ENCODE data around the gene IDUA.
"Not testable (repeated sequence)": the region's sequence is repeated elsewhere in the genome, so short reads cannot be mapped to it uniquely, and the experiment has no call there.

The IDUA gene

DNA sequence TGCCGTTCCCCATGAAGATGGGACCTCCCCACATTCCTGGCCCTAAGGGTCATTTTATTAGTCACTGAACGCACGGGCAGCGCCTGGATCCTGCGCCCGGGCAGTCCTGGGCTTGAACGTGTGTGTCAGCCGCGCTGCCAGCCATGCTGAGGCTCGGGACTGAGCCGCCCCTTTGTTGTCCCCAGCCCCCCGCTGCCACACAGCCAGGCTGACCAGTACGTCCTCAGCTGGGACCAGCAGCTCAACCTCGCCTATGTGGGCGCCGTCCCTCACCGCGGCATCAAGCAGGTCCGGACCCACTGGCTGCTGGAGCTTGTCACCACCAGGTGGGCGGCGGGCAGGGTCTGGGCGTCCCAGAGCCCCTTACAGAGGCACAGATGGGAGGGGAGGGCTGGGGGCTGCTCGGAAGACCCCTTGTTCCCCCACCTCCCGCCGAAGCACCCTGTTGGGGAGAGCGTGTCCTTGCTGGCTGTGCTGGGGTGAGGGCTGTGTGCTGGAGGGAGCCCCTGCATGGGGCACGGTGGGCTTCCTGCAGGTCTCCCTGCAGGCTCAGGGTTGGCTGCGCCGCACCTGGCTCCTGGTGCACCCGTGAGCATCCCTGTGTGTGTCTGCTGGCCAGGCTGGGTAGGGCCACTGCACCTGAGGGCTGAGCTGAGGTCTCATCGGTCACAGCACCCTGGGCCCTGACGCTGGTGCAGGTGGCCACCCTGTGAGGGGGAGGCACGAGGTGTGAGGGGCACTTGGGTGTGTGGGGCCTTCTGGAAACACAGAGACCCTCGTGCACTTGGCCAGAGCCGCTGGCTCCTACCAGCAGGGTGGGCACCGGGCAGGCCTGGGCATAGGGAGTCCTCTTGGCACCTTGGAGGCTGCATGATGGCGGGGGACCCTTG lies 1.0 kb downstream of the IDUA start:
- no peak for DNase-seq

DNA sequence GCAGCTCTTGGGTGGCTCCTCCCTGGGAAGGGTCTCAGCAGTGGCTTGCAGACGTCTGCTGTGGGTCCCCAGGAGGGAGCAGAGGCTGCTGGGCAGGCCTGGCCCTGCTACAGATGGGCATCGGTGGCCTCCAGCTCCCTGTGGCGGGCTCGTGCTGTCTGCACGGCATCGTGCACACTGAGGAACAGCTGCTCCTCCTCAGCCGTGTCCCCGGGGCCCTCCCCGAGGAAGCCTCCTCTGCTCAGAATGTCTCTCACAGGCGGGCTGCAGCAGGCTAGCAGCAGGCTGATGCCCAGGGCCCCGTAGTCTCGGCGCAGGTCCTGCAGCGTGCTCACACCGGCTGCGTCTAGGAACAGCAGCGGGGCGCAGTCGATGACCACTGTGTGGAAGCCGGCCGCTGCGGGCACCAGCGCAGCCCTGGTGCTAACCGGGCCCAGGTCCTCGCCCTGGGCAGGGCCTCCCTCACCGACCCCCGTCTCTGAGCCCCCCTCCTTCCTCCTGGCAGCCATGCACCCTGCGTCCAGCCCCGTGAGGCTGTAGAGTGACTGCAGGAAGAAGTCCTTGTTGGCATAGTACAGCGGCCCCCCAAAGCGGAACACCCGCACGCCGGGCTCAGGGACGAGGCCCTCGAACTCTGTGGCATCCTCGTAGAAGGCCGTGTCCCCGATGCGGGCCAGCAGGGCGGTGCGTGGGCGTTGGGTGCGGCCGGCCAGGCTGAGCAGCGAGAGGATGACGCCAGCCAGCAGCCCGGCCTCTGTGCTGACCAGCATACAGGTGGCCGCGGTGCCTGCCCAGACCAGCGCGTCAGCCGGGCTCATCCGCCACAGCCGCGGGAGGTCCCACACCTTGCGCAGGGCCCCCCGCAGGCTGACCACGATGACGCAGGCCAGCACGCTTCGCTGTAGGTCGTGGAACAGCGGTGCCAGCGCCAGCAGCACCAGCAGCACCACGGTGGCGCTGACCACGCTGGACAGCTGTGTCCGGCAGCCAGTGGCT lies 2.2 kb downstream of the IDUA start:
- no peak for DNase-seq

DNA sequence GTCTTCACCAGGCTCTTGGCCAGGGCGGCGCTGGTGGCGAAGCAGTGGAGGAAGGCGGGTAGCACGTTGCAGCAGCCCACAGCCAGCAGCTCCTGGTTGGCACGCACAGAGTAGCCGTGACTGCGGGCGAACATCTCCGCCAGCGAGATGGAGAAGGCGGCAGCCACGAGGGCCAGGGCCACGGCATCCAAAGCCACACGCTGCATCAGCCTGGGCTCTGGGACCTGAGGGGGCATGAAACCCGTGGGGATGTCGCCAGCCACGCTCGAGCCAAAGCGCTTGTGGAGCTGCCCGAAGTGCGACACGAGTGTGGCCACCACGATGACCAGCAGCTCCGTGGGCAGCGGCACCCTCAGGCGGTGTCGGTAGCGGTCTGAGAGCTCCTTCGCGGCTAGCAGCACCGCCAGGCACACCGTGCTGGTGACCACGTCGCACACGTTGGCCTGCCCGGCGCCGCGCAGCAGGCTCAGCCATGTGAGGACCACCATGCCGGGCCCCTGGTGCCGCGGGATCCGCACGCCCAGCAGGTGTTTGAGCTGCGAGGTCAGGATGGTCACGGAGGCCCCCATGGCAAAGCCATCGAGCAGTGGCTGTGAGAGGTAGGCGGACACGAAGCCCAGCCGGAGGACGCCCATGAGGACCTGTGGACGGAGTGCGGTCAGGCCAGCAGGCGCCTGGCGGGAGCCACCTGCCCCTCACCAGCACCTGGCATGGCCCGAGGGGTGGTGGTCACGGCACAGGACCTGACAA lies 3.1 kb downstream of the IDUA start:
- DNase-seq = no peak

DNA sequence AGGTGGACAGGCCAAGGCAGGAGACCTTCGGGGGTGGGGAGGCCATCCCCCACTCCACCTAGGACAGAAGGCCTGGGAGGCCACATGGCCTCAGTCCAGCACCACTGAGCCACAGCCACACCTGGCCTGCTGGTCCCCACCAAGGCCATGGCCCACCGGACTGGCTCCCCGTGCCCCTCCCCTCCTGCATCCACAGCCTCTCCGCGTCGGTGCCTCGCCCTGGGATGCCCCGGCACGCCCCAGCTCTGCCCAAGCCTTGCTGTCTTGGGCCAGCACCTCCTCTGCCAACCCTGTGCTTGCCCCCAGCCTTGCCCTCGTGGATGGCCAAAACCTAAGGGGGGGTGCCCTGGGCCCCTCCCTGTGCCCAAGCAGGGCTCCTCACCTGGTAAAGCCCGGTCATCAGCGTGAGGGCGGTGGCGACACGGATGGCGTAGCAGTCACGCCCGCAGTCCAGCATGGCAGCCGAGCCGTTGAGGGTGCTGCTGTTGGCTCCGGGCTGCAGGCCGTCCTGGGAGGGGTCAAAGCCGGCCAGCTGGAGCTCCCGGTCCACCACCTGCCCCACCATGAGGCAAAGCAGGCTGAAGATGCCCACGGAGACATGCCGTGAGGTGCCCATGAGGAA lies 4.0 kb downstream of the IDUA start:
- DNase-seq = no peak

DNA sequence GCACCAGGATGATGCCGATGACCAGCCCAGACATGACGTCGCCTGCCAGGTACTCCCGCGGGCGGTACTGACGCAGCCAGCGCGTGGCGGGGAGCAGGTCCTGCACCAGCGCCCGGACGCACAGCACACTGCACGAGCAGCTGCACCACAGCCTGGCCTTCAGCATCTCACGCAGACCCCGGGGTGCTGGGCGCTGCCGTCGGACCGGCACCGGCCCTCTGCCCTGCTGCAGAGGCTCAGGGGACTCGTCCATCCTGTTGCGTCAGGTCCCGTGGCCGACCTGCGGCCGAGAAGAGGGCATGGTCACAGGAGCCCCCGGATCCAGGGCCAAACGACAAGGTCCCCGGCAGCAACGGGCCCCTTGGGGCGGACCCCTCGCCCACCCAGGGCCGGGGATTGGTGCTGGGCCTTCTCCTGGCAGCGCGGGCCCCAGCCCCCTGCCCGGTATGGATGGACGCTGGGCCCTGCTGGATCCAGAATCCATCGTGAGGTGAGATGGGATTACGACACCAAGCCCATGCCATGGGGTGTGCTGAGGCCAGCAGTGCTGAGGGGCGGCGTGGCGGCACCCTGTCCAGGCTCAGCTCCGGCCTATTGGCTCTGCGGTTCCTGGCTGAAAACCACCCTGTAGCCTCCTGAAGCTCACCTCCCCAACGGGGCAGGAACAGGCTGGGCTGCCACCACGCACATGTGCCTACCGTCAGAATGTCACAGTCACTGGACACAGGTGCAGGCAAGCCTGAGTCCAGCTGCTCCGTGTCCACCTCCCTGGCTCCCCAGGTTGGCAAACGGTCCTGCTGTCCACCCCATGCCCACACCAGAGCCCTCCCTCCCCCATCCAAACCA lies 4.8 kb downstream of the IDUA start:
- no peak for DNase-seq

DNA sequence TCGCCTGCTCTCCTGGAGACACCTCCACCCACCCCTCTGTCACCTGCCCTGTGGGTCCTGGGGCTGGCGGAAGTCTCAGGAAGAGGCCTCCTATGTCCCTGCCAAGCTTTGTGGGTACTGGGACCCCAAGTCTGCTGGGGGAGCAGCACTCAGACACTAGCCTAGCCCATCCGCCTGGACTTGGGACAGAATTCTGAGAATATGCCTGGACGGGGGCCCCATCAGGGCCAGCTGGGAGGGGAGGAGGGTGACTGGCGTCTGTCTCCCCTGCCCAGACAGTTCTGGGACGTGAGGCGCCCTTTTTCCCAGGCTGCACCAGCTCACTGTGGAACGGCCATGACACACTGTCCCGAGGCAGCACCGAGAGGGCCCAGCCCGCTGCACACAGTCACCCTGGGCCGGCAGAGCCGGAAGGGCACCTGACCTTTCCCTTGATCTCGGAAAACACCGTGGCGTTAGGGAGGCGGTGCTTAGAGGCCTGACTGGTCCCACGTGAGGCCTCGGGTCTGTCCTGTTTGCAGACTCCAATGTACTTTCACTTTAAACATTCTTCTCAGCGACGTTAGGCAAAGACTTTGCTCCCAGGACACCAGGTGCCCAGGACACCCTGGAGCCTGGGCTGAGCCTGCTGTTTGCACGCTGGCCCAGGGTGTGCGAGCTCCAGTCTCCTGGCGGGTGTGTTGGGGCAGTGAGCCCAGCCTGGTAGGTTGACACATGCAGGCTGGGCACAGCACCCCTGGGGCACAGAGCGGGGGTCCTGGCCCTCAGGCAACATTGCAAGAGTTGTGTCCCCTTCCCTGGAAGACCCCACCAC lies 5.7 kb downstream of the IDUA start:
- no peak for DNase-seq

DNA sequence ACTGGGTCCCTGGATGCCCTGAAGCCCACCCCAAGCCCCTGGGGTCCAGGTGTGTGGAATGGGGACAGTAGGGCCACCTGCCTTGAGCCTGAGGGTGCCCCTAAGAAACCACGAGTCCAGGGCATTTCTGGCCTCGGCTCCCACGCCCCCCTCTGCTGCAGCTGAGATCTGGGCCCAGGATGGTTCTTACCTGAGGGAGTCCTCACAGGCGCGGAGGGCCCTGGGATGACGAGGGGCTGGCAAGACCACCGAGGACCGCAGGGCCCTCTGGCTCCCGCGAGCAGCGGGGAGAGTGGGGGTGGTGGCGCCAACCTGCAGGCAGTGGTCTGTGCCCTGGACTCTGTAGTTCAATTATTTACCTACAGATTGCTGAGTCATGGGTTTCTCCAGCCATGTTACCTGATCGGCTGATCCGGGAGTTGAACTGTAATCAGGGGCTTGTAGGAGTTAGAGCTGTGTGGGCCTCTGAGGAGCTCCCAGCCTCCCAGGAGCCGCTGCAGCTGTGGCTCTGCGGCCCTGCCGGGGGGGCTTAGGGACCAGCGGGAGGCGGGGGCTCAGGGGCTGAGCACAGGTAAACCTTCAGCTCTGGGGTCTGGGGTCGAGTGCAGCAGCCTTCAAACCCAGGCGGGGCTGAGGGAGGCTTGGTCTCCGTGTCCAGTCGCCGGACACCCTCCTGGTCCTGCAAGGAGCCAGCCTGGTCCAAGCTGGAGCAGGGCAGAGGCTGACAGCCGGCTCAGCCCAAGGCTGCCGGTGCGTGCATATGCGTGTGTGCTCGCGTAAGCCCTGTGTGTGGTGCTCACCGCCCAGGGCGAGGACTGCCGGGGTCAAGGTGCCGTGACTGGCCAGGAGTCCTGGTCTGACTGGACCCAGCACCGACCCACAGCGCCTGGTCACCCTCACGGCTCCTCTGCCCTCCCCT lies 6.5 kb downstream of the IDUA start, which contains the start of gene SLC26A1:
Gene SLC26A1 (minus strand): TSS at position 294 of the 919 bp plus-strand sequence. CDS start 1,701 bp downstream, outside the sequence.
- DNase-seq = no peak

DNA sequence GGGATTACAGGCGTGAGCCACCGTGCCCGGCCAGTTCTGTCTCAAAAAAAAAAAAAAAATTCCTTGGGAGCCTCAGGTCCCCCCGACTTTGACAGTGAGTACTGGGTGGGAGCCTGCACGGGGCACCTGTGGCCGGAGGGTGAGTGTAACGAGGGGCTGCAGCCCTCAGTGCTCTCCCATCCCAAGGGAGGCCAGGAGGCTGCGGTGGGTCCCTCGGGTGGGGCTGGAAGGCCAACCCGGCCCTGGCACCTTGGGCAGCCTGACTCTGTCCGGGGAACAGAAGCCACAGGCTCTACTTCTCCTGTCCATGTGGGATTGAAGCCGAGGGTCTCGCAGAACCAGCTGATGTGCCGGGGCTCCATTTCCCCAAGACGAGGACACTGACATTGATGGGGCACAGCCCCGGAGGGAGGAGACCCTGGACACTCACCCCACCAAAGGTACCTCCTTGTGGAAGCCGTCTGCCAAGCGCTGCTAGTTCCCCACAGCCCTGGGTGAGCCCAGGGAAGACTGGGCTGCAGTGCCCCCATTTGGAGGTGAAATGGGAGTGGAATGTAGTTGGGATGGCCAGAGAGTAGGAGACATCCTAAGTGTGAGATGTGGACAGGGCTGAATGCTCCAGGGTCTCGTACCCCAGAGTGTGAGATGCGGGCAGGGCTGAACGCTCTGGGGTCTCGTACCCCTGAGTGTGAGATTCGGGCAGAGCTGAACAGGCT lies 8.6 kb downstream of the IDUA start:
- DNase-seq = no peak

DNA sequence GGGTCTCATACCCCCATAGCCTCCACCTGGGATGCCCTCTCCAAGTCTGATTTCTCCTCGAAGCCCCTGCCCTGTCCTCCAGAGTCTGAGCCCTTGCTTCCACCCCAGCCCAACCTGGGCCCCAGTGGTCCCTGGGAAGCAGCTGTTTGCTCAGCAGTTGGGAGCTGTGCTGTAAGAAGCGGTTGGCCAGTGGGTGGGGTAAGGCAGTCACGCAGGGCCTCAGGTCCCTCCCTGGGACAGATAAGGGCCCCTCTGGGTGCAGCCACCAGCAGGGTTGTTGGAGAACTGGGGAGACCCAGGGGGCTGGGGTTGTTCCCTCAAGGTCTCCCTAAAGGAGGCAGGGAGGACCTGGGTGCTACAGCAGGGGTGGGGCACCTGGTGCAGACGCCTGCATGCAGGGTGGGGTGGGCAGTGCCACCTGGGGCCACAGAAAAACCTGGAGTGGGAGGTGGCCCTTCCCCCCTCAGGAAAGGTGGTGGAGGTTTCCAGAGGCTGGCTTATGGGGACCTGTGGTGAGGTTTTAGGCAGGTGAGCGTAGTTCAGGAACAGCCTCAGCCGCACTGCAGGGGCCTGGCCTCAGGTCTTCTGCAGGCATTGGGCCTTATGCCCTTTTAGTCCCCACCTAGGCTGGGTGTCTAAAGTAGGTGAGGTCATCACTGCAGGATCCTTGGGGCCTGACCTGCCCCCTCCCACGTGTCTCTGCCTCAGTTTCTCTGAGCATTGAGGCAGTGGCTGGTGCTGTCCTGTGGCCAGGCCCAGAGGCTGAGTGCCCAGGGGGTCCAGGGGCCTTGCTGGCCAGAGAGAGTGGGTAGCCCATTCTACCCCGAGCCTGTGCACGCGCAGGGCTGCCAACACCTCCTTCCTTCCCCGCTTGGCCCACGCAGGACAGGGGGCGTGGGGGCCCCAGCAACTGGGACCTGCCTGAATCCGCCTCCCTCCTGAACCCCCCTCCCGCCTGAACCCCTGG lies 9.5 kb downstream of the IDUA start:
- no peak for DNase-seq

DNA sequence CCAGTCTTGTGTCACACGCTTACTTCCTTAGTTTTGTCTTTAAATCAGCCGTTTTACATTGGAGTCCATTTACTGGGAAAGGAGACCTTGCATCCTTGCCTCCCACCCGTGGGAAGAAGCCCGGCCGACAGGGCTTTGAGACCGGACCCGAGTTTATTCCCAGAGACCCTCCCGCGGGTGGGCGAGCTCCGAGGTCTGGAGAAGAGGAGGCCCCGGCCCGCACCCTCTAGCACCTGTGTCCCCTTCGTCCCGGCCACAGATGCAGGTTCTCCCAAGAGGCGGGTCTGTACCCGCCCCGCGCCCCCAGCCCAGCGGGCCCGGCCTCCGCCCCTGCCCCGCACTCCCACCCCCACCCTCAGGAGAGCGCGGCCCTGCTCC lies 10.1 kb downstream of the IDUA start:
- no peak for DNase-seq

DNA sequence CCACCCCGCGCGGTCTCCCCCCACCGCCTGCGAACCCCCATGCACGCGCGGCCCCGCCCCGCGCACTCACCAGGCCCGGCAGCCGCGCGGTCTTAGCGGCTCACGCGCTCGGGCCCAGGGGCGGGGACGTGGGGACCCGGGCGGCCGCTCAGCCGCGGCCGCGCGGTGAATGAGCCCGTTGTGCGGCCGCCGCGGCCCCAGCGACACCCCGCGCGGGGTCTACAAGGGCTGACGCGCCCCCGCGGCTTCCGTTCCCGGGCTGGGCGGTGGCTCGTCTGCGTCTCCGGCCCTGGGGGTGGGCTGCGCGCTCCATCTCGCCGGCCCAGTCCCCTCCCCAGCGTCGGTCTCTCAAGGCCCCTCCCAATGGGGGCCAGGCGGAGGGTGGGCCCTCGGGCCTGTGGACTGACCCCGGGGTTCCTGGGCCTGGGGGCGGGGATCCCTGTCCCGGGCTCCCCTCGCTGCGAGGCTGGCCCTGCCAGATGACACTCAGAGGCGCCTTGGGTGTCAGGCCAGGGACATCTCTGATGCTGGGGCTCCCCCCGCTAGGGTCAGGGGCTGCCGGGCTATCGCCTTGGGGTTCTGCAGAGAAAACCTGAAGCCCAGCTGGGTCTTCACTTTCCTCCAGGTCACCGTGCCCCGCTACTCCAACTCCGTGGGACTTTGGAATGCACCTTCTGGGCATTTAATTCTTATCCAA lies 10.7 kb downstream of the IDUA start:
- DNase-seq = no peak

DNA sequence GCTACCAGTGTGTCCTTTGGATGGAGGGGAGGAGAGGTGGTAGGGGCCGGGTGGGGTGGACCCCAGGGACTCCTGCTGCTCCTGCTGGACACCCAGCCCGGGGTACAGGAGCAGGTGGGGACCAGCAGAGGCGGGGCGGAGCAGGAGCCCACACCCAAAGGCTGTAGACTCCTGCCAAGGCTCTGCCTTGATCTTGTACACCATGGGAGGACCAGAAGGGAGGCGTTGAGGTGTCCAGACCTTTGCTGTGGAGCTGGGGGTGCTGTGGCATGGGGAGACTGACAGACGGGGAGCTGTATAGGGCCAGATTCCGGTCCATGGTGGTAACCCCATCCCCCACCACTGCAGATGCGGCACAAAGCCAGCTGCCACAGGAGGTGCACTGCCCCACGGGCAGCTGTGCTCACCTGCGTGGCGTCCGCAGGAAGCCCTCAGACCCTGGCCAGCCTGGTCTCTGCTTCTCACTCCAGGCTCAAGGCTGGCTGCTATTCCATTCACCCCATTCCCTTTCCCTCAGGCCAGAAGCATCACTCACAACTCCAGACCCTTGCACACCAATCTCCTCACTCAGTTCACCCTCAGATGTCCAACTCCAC lies 11.3 kb downstream of the IDUA start:
- no peak for DNase-seq

DNA sequence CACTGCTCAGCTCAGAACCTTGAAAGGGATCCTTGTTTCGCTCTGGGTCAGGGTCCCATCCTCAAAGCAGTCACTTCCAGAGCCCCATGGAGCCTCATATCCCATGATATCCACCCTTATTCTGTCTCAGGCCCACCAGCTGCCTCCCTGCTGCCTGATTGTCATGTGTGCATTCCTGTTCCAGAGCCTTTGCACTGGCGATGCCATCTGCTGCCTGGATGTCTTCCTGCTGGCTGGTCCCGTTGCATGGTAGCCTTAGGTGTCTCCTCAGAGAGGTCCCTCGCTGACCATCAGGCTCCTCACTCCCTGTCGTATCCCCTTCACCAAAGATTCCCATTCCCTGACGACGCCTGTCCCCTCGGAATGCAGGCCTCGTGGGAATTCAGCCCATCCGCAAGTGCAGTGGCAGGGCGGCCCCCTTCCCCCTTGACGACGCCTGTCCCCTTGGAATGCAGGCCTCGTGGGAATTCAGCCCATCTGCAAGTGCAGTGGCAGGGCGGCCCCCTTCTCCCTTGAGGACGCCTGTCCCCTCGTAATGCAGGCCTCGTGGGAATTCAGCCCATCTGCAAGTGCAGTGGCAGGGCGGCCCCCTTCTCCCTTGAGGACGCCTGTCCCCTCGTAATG lies 12.5 kb downstream of the IDUA start:
- not testable (repeated sequence) for DNase-seq

DNA sequence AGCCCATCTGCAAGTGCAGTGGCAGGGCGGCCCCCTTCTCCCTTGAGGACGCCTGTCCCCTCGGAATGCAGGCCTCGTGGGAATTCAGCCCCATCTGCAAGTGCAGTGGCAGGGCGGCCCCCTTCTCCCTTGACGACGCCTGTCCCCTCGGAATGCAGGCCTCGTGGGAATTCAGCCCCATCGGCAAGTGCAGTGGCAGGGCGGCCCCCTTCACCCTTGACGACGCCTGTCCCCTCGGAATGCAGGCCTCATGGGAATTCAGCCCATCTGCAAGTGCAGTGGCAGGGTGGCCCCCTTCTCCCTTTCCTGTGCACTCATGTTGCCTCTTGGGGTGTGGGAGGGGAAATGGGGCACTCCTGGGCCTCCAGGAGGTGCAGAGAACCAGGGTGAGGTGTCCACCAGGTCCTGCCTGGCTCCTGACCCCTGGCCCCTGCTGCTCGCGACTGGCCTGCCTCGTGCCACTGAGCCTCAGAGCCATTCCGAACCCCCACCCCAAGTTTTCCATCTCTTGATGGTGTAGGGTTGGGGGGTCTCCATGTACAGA lies 13.1 kb downstream of the IDUA start:
- DNase-seq = no peak

DNA sequence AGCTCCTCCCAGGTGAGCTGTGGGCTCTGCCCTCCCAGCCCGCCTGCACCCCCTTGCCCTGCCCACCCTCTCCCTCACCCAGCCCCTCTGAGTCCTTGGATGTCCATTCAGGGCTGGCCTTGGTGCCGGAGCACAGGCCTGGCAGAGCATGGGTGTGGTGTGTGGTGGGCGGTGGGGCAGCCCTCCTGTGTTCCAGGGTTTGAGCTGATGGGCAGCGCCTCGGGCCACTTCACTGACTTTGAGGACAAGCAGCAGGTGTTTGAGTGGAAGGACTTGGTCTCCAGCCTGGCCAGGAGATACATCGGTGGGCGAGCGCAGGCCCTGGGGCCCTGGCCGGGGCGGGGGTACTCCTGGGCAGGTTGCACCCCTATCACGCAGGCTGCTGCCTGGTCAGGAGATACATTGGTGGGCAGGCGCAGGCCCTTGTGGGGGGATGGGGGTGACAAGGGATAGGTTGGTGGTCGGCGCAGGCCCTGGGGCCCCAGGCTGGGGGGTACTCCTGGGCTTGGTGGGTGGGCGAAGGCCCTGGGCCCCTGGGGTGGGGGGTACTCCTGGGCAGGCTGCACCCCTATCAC lies 13.9 kb downstream of the IDUA start:
- DNase-seq = no peak
